SK-N-SH treated with all-trans-retinoic acid at 6 μM for 48 hours (cell line): Measurements from ENCODE around the gene SGIP1.

Experiments used
- ATAC-seq: fragments of 200-7000 bp; cut with Tn5 transposase; 3 replicates; pipeline ENCODE4 v1.9.1; 2020; ENCODE audit warnings: mild to moderate bottlenecking, moderate library complexity
- ARNTL ChIP-seq: fragments of 450-650 bp; formaldehyde crosslinking; IDR thresholded peaks from 2 replicates; pipeline ENCODE4 v1.5.0; 2020; ENCODE audit warnings: low read depth, mild to moderate bottlenecking, moderate library complexity, borderline replicate concordance
- BACH2 ChIP-seq: fragments of 250-450 bp; sonication (Bioruptor Pico); IDR thresholded peaks from 2 replicates; pipeline ENCODE4 v1.9.0; 2021; ENCODE audit warnings: mild to moderate bottlenecking, borderline replicate concordance
- CREB5 ChIP-seq: fragments of 250-450 bp; sonication (Bioruptor Pico); IDR thresholded peaks from 2 replicates; pipeline ENCODE4 v1.5.1; 2020; ENCODE audit warnings: low read depth, mild to moderate bottlenecking, moderate library complexity
- CSDC2 ChIP-seq: fragments of 250-450 bp; sonication (Bioruptor Pico); IDR thresholded peaks from 2 replicates; pipeline ENCODE4 v1.5.0; 2020; ENCODE audit warnings: mild to moderate bottlenecking, moderate library complexity
- CSRNP3 ChIP-seq: fragments of 250-450 bp; sonication (Bioruptor Pico); IDR thresholded peaks from 2 replicates; pipeline ENCODE4 v1.5.1; 2021; ENCODE audit warnings: mild to moderate bottlenecking, moderate library complexity
- GLIS3 ChIP-seq: fragments of 250-450 bp; sonication (Bioruptor Pico); IDR thresholded peaks from 2 replicates; pipeline ENCODE4 v1.5.0; 2020; ENCODE audit warnings: mild to moderate bottlenecking, moderate library complexity
- ISL1 ChIP-seq: fragments of 250-450 bp; sonication (Bioruptor Pico); IDR thresholded peaks from 2 replicates; pipeline ENCODE4 v2.1.2; 2022; ENCODE audit warnings: mild to moderate bottlenecking, moderate library complexity
- PATZ1 ChIP-seq: fragments of 250-450 bp; sonication (Bioruptor Pico); IDR thresholded peaks from 2 replicates; pipeline ENCODE4 v1.8.0; 2020; ENCODE audit warnings: mild to moderate bottlenecking, moderate library complexity, borderline replicate concordance
- PPARA ChIP-seq: fragments of 250-450 bp; sonication (Bioruptor Pico); IDR thresholded peaks from 2 replicates; pipeline ENCODE4 v1.5.0; 2020; ENCODE audit warnings: mild to moderate bottlenecking, borderline replicate concordance
- RARB ChIP-seq: fragments of 250-450 bp; sonication (Bioruptor Pico); IDR thresholded peaks from 2 replicates; pipeline ENCODE4 v1.8.0; 2021; ENCODE audit warnings: mild to moderate bottlenecking, moderate library complexity
- SNAI2 ChIP-seq: fragments of 250-450 bp; sonication (Bioruptor Pico); IDR thresholded peaks from 2 replicates; pipeline ENCODE4 v1.5.0; 2020; ENCODE audit warnings: mild to moderate bottlenecking, moderate library complexity
- TCF4 ChIP-seq: fragments of 250-450 bp; sonication (Bioruptor Pico); IDR thresholded peaks from 2 replicates; pipeline ENCODE4 v1.8.0; 2021; ENCODE audit warnings: mild to moderate bottlenecking, moderate library complexity, borderline replicate concordance
- TOX ChIP-seq: fragments of 250-450 bp; sonication (Bioruptor Pico); IDR thresholded peaks from 2 replicates; pipeline ENCODE4 v1.8.0; 2021; ENCODE audit warnings: mild to moderate bottlenecking, moderate library complexity, borderline replicate concordance
- TSHZ2 ChIP-seq: fragments of 250-450 bp; sonication (Bioruptor Pico); IDR thresholded peaks from 2 replicates; pipeline ENCODE4 v1.5.0; 2020; ENCODE audit warnings: mild to moderate bottlenecking, moderate library complexity
- ZFP30 ChIP-seq: fragments of 450-650 bp; formaldehyde crosslinking; IDR thresholded peaks from 2 replicates; pipeline ENCODE4 v1.5.0; 2022; ENCODE audit warnings: mild to moderate bottlenecking, moderate library complexity
- ZNF70 ChIP-seq: fragments of 450-650 bp; formaldehyde crosslinking; IDR thresholded peaks from 2 replicates; pipeline ENCODE4 v1.5.0; 2020; ENCODE audit warnings: mild to moderate bottlenecking, moderate library complexity
- ZNF8 ChIP-seq: fragments of 450-650 bp; formaldehyde crosslinking; IDR thresholded peaks from 2 replicates; pipeline ENCODE4 v1.5.0; 2020; ENCODE audit warnings: mild to moderate bottlenecking, moderate library complexity

Gene SGIP1

GRCh38 chr1:66532214-66532613, 1.7 kb upstream of the SGIP1 start:
- no peak for ATAC-seq
- TF ChIP-seq CSRNP3 (CRISPR knock-in tag) (no peak), ZFP30 (CRISPR knock-in tag) (no peak), TOX (CRISPR knock-in tag) (no peak), PPARA (no peak), BACH2 (CRISPR knock-in tag) (no peak), TCF4 (no peak)
- TF ChIP-seq, all 23 proteins: peak for 0

- ATAC-seq, result peak; percentile 31
- TF ChIP-seq CSDC2 (CRISPR knock-in tag) (no peak), ZNF8 (no peak), PATZ1 (CRISPR knock-in tag) (no peak), ARNTL (CRISPR knock-in tag) (no peak), BACH2 (CRISPR knock-in tag) (no peak), TSHZ2 (no peak), ISL1 (CRISPR knock-in tag) (no peak), CREB5 (CRISPR knock-in tag) (no peak), SNAI2 (CRISPR knock-in tag) (no peak), CSRNP3 (CRISPR knock-in tag) (no peak), GLIS3 (CRISPR knock-in tag) (no peak)
These were observed 862 bp upstream of the SGIP1 start for GRCh38 chr1:66532798-66533783.

- TF ChIP-seq ZNF70, result no peak
- no peak for TF ChIP-seq SNAI2 (CRISPR knock-in tag)
- ATAC-seq, result peak; percentile 4
These were observed 1.1 kb downstream of the SGIP1 start for GRCh38 chr1:66535061-66535460.

- no peak for TF ChIP-seq PPARA
- no peak for TF ChIP-seq CSRNP3 (CRISPR knock-in tag)
- TF ChIP-seq TCF4, result no peak
- no peak for TF ChIP-seq TOX (CRISPR knock-in tag)
- no peak for TF ChIP-seq RARB (CRISPR knock-in tag)
- no peak for TF ChIP-seq ZFP30 (CRISPR knock-in tag)
- no peak for ATAC-seq
These were observed 1.9 kb downstream of the SGIP1 start for GRCh38 chr1:66535853-66536252.
